ENCODE measurements around the gene PEX14.

GRCh38 chr1:10440794-10441193, 34.0 kb upstream of the PEX14 start:
- no peak for TF ChIP-seq POLR2AphosphoS5 (IDR thresholded peaks at IDR 0.05; ENCODE audit: insufficient read depth in 1 of 2, low read depth in 1 of 2)
- TF ChIP-seq, protein P1, sequence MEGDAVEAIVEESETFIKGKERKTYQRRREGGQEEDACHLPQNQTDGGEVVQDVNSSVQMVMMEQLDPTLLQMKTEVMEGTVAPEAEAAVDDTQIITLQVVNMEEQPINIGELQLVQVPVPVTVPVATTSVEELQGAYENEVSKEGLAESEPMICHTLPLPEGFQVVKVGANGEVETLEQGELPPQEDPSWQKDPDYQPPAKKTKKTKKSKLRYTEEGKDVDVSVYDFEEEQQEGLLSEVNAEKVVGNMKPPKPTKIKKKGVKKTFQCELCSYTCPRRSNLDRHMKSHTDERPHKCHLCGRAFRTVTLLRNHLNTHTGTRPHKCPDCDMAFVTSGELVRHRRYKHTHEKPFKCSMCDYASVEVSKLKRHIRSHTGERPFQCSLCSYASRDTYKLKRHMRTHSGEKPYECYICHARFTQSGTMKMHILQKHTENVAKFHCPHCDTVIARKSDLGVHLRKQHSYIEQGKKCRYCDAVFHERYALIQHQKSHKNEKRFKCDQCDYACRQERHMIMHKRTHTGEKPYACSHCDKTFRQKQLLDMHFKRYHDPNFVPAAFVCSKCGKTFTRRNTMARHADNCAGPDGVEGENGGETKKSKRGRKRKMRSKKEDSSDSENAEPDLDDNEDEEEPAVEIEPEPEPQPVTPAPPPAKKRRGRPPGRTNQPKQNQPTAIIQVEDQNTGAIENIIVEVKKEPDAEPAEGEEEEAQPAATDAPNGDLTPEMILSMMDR (IDR thresholded peaks at IDR 0.05): no peak
- no peak for TF ChIP-seq POLR2A (IDR thresholded peaks at IDR 0.05)
